Measurements from ENCODE around the gene HTR3A.

- TF ChIP-seq POLR2AphosphoS5 (IDR thresholded peaks at IDR 0.05; ENCODE audit: borderline replicate concordance, low read depth, low read length) = no peak
- no peak for TF ChIP-seq EZH2 (IDR thresholded peaks at IDR 0.05)
- TF ChIP-seq FOXP2 (optimal IDR thresholded peaks at IDR 0.05; ENCODE audit: control extremely low read depth, extremely low read length, insufficient read depth) = no peak
Observed at GRCh38 chr11:114019574-114019973, 44.7 kb downstream of the HTR3A start.
